Epithelial cell of proximal tubule (primary cell): ENCODE results near the gene KCNMA1. TPM values are rescaled to one million over a fixed set of nuclear protein-coding genes. Genes with fewer than 3 reads are reported as not detected.

Experiments
- DNase-seq: peaks from one replicate; pipeline ENCODE4 v3.0.0-alpha.2; 2011; ENCODE audit warnings: low read depth
- H3K4me3 ChIP-seq: 2 replicates; pipeline ENCODE4 v1.5.1; 2011; ENCODE audit warnings: low read depth, mild to moderate bottlenecking, low read length
- CTCF ChIP-seq: conservative IDR thresholded peaks from 2 replicates; pipeline ENCODE4 v1.5.1; 2012; ENCODE audit warnings: low read depth, mild to moderate bottlenecking, low read length
- total RNA-seq: library from RNA; depleted of rRNA; stranded (reverse); fragments of >200 nt; gene quantifications from 2 replicates; pipeline ENCODE4 v1.2.3, GENCODE V29; 2015

KCNMA1 gene
- total RNA-seq, 1 donor from 2014 or later, result 12.5 TPM

- H3K4me3 ChIP-seq, result no peak overlapping the region
- DNase-seq, result no peak
- no peak for TF ChIP-seq CTCF
Observed at GRCh38 chr10:77021966-77022490, 615.6 kb downstream of the KCNMA1 start.

GRCh38 chr10:77020426-77021040 is 617.1 kb downstream of the KCNMA1 start:
- no peak overlapping the region for H3K4me3 ChIP-seq
- TF ChIP-seq CTCF, result no peak
- DNase-seq, result no peak

GRCh38 chr10:77016855-77017254 is 620.8 kb downstream of the KCNMA1 start:
- no peak for DNase-seq
- H3K4me3 ChIP-seq, result no peak overlapping the region
- no peak for TF ChIP-seq CTCF

- no peak for TF ChIP-seq CTCF
- DNase-seq, result no peak
- no peak overlapping the region for H3K4me3 ChIP-seq
Observed at GRCh38 chr10:77016278-77016815, 621.3 kb downstream of the KCNMA1 start.

GRCh38 chr10:77015360-77015759 is 622.2 kb downstream of the KCNMA1 start:
- TF ChIP-seq CTCF, result no peak
- H3K4me3 ChIP-seq, result no peak overlapping the region
- DNase-seq, result no peak

- TF ChIP-seq CTCF, result no peak
- no peak overlapping the region for H3K4me3 ChIP-seq
- no peak for DNase-seq
Observed at GRCh38 chr10:77012812-77013500, 624.7 kb downstream of the KCNMA1 start.
